ENCODE results near the gene ADIPOR1.

- TF ChIP-seq CTCF (IDR thresholded peaks at IDR 0.05) (no peak), POLR2AphosphoS5 (IDR thresholded peaks at IDR 0.05) (no peak)
Observed at GRCh38 chr1:202932476-202932875, 25.6 kb downstream of the ADIPOR1 start.
